HG02852 (cell line): ENCODE results near the gene CGN.

Experiments used
- ATAC-seq: cut with Tn5 transposase; IDR thresholded peaks from one replicate; pipeline ENCODE4 v1.9.1; 2021; ENCODE audit warnings: mild to moderate bottlenecking, moderate library complexity; ENCODE audit not compliant: unreplicated experiment

Gene CGN

GRCh38 chr1:151546011-151546925 lies 35.1 kb downstream of the CGN start:
- no peak for ATAC-seq

- ATAC-seq: no peak
Observed at GRCh38 chr1:151547119-151547899, 36.1 kb downstream of the CGN start.

- no peak for ATAC-seq
Observed at GRCh38 chr1:151547900-151548230, 36.7 kb downstream of the CGN start.

GRCh38 chr1:151549199-151549598 lies 38.0 kb downstream of the CGN start:
- no peak for ATAC-seq

GRCh38 chr1:151553659-151554058 lies 42.5 kb downstream of the CGN start:
- no peak for ATAC-seq

GRCh38 chr1:151556052-151556451 lies 44.9 kb downstream of the CGN start:
- ATAC-seq: no peak

- no peak for ATAC-seq
Observed at GRCh38 chr1:151562661-151563060, 51.5 kb downstream of the CGN start.

GRCh38 chr1:151563376-151563775 lies 52.2 kb downstream of the CGN start:
- ATAC-seq: no peak

- no peak for ATAC-seq
Observed at GRCh38 chr1:151565502-151566189, 54.5 kb downstream of the CGN start.

- no peak for ATAC-seq
Observed at GRCh38 chr1:151568626-151569088, 57.5 kb downstream of the CGN start.

GRCh38 chr1:151570819-151571218 lies 59.6 kb downstream of the CGN start:
- no peak for ATAC-seq

GRCh38 chr1:151574575-151575529 lies 63.7 kb downstream of the CGN start:
- no peak for ATAC-seq

GRCh38 chr1:151577173-151577572 lies 66.0 kb downstream of the CGN start:
- ATAC-seq: no peak

- ATAC-seq: no peak
Observed at GRCh38 chr1:151578941-151579340, 67.8 kb downstream of the CGN start.

- no peak for ATAC-seq
Observed at GRCh38 chr1:151579436-151580225, 68.4 kb downstream of the CGN start.

- no peak for ATAC-seq
Observed at GRCh38 chr1:151581451-151581850, 70.3 kb downstream of the CGN start.

GRCh38 chr1:151581921-151582320 lies 70.7 kb downstream of the CGN start:
- ATAC-seq: no peak

GRCh38 chr1:151583796-151584195 lies 72.6 kb downstream of the CGN start:
- no peak for ATAC-seq

- ATAC-seq: no peak
Observed at GRCh38 chr1:151584278-151584677, 73.1 kb downstream of the CGN start.
